Vagina (tissue), 2 donors: ENCODE results near the gene MTMR2.

Experiments
- POLR2A ChIP-seq, 2 donors: fragments of 450-650 bp; IDR thresholded peaks; one replicate each; pipeline ENCODE4 v1.6.1; 2017; ENCODE audit warnings: antibody characterized with exemption in 2 of 2, mild to moderate bottlenecking in 2 of 2, moderate library complexity in 2 of 2
- TF ChIP-seq, protein P1 (sequence below), 3 experiments: fragments of 450-650 bp in 2 of 3; fragments of 200-600 bp in 1 of 3; sonication (generic) in 1 of 3; IDR thresholded peaks; one replicate each; pipeline ENCODE4 v1.5.1; 2017 to 2019; ENCODE audit warnings: antibody characterized with exemption in 3 of 3, mild to moderate bottlenecking in 2 of 3, moderate library complexity in 2 of 3

DNA sequence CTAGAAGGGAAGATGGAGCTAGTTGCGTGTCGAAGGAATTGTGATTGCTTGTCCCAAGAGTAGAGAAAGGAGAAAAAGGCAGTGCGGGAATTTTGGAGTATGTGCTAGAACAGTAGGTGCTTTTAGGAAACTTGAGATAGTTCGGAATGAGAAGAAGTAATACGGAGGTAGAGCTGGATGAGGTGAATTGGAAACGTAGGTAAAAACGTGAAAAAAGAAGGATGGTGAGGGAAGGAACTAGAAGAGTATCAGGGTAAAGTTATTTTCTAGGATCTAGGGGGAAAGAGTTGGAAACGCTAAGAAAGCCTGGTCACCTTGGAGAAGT lies 132.2 kb downstream of the MTMR2 start:
- TF ChIP-seq, protein P1, sequence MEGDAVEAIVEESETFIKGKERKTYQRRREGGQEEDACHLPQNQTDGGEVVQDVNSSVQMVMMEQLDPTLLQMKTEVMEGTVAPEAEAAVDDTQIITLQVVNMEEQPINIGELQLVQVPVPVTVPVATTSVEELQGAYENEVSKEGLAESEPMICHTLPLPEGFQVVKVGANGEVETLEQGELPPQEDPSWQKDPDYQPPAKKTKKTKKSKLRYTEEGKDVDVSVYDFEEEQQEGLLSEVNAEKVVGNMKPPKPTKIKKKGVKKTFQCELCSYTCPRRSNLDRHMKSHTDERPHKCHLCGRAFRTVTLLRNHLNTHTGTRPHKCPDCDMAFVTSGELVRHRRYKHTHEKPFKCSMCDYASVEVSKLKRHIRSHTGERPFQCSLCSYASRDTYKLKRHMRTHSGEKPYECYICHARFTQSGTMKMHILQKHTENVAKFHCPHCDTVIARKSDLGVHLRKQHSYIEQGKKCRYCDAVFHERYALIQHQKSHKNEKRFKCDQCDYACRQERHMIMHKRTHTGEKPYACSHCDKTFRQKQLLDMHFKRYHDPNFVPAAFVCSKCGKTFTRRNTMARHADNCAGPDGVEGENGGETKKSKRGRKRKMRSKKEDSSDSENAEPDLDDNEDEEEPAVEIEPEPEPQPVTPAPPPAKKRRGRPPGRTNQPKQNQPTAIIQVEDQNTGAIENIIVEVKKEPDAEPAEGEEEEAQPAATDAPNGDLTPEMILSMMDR (IDR thresholded peaks at IDR 0.05) = no peak
- no peak for TF ChIP-seq POLR2A (IDR thresholded peaks at IDR 0.05)
